Measurements from ENCODE around the gene GBX1. TPM values are rescaled to one million over a fixed set of nuclear protein-coding genes. Genes with fewer than 3 reads are reported as not detected.

The GBX1 gene
- total RNA-seq, 1 donor from 2014 or later: not detected

DNA sequence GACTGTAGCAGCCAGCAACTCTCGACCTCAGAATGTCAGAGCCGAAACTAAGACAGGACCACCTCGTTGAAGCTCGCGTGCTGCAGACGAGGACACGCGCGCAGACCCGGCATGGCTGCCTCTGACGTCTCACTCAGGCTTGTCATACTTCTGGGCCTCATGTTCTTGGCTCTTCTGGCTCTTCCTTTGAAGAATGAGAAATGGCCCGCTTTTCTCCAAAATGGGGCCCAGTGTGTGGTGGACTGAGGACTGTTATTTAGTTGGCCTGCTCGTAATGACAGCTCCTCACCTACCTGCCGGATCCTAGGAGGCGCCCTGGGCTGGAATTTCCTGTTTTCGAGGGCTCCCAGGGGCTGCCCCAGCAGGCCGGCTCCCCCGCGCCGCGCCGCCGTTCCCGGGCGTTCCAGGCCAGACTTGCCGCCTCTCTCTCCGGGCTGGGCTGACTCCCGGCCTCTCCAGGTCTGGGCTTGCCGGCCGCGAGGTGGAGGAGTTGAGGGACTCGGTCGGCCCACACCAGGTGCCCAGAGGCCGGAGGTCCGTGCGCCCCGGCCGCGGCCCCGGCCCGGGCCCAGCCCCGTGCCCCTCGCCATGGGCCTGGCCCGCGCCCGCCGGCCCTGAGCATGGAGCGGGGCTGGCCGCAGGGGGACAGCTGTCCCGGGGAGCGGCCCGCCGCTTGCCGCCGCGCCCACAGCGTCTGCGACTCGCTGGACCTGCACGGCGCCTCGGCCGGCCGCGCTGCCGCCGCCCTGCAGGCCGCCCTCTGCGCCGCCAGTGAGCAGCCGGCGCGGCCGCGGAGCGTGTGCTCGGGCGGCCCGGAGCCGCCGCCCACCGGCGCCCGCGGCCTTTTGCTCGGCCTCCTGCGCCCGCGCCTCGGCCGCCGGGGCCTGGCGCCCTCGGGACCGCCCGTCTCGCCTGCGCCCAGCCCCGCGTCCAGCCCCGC is 53.1 kb downstream of the GBX1 start:
- no peak for DNase-seq (ENCODE audit: low spot score)

DNA sequence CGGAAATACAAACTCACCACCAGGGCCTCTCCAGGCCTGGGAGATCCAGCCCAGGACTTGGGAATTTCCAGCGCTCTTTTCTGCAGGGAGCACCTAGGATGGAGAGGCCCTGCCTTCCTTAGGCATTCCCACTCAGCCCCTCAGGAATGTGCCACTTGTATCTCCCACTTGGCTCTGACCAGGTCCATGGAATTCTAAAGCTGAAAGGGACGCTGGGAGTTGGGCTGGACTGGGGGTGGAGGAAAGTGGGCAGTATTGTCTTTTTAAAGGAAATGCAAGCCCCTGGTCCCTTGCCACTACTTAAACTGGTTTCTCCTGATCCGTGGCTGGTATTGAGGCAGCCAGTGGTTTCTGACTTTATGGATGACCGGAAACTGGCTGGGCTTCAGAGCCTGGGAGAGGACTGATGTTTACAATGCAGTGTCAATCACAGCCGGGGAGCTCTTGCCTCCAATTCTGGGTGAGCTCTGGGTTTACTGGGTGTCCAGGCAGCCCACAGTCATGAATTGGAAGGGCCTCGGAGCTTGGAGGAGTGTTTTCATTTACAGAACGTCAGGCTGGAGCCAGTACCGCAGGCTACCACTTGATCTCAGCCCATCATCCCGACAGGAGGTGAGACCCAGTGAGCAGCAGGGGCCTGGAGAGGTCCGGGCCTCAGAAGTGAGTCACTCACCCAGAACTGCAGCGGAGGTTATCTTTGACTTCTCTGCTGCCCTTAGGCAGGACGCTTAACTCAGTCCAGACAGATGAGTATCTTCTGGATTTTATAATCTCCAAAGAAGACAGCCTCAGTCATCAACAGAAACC is 53.9 kb downstream of the GBX1 start:
- no peak for DNase-seq (ENCODE audit: low spot score)

DNA sequence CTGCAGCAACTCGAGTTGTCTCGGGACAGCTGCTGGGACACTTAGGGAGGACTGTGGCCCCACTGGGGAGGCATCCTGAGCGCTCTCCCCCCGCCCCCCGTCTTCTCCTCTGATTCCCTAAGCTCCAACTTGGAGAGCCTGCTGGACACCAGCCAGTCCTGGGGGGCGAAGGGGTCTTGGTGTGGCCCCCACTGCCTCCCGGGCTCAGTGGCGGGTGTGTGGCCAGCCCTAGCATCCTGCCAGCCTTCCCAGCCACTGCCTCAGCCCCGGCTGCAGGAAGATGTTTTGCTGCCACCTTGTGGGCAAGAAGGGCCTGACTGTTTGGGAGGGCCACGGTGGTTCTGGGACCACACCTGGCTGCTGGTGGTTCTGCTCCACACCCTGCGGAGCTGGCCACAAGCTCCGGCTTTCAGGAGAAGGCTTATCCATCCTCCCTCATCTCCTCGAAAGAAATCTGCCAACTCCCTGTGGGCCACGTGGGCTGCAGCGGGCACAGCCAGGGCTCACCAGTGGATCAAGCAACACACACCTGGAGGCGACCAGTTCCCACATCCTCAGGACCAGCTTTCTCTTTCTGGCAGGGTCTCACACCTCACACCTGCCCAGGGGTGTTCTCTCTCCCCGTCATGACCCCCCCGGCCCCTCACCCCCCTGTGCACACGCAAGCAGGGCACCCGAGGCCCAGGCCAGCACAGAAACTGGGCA is 56.4 kb downstream of the GBX1 start:
- DNase-seq (ENCODE audit: low spot score): peak; percentile 77

DNA sequence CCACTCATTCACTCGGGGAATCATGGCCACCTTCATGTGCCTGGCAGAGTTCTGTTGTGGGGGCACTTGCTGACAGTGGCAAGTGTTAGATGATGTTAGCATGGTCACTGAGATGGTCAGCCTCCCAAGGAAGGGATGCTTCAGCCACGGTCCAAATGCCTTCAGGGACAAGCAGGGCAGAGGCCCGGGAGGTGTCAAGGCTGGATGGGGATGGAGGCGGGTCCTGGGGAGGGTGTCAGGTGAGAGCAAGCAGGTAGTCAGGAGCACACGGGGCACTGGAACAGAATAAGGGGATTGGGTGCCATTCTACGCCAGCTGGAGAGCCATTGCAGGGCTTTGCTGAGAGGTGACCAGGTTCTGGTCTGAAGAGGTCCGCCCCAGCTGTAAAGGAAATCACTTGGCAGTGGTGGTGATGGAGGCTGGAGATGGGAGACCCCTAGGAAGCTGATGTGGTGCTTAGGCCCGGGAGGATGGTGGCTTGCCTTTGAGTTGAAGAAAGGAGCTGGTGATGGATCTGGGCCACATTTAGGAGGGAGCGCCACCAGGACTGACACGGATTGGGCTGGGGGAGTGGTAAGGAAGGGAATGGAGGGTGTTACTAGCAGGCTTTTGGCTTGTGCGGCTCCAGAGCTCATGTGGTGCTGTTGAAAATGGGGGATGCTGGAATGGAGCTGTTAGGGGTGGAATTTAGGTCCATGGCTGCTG is 57.1 kb downstream of the GBX1 start:
- no peak for DNase-seq (ENCODE audit: low spot score)

DNA sequence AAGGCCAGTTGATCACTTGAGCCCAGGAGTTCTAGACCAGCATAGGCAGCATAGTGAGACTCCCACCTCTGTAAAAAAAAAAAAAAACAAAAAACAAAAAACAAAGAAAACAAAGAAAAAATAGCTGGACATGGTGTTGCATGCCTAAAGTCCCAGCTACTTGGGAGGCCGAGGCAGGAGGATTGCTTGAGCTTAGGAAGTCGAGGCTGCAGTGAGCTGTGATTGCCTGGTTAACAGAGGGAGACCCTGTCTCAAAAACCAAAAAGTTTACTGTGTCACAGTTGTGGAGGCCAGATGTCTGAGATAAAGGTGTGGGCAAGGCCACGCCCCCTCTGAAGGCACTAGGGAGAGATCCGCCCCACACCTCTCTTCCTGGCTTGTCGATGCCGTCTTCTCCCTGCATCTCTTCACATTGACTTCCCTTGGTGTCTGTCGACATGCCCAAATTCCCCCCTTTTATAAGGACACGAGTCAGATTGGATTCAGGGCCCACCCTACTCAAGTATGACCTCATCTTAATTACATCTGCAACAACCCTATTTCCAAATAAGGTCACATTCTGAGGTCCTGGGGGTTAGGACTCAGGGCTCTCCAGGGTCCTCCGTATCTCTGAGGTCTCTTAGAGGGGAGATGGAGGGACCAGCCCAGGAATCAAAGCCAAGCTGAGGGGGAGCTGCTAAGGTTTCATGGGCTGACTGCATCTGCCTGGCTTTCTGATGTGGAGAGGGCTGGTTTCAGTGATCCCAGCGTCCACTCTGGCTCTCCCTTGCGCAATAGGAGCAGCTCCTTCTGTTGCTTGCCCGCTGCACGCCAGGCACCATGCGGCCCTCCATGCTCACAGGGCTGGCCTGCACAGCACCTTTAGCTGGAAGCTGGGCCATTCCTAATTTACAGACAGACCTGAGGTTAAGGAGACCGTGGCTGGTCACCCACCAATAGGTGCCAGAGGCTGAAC is 58.1 kb downstream of the GBX1 start:
- DNase-seq (ENCODE audit: low spot score): no peak

DNA sequence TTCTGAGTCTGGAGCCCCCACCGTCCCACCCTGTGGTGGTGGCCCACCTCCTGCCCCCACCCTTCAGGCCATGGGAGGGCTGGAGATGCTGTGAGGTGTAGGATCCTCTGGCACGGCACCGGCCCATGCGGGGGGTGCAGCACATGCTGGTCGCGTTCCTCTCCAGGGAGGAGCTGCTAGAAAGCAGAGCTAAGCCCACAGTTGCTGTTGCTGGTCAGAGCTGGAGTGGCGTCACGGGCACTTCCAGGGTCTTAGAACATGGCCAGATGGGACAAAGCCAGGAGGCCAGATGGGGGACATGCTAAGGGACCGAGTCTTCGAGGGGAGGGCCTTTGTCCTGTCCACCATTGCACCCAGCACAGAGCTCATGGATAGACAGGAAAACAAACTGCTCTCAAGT is 59.6 kb downstream of the GBX1 start:
- no peak for DNase-seq (ENCODE audit: low spot score)

DNA sequence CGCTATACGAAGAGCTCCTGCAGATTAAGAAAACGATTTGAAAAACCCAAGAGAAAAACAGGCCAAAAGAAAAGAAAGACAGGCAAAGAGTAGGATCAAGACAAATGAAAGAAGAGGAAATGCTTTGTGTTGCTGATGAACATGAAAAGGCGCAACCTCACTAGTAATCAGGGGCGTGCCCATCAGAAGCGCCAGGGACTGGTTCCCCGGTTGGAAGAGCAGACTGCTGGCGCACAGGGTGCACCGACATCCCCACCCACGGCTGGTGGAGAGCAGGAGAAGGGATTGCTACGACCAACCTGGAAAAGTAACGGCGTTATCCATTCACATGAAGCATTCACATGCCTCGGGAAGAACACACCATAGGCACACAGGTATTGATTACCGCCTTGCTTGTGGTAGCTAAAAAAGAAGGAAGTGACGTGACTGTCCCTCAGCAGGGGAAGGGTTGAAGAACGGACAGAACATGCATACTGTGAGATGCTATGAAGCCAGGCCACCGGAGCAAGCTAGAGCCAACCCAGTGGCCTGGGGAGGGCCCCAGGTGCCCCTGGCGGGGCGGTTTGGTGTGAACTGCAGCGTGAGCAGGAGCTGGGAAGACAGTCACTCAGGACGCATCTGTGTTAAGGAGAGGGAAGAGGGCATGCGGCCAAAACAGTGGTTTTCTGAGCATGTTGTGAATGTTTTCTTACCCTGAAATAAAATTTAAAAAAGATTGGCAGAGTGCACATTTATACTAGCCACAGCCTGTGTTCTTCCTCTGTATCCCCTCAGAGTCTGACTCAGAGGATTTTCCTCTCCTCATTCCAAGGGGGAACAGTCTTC is 62.9 kb downstream of the GBX1 start:
- DNase-seq (ENCODE audit: low spot score): no peak

DNA sequence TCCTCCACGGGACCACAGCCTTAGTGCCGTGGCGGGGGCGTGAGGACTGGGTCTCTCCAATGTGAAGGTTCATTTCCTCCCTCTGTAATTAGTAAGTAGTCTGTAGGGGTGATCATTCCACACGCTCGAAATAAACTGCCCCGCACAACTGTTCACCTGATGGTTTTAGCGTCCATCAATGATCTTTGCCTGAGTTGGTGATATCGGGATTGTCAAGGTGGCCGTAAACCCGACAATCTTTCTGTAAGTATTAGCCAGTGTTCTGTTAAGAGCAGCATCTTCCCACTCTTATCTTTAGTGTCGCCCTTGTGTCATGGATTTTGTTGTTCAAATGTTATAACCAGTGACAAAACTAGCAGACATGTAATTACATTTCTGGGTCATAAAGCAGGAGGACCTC is 63.5 kb downstream of the GBX1 start:
- no peak for DNase-seq (ENCODE audit: low spot score)

DNA sequence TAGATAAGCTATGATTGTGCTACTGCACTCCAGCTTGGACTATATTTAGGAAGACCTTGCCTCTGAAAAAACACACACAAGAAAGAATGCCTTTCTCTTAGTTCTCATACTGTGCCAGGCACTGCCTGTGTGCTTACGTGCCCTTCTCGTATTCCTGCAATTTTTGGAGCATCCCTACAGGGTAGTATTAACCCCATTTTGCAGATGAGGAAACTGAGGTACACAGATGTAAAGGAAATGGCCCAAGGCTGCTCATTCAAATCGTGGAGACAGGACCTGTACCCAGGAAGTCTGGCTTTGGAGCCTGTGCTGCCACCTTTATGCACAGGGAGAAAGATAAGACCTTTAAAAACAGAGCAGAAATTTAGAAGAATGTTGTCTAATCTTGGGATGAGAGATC is 64.5 kb downstream of the GBX1 start:
- no peak for DNase-seq (ENCODE audit: low spot score)

DNA sequence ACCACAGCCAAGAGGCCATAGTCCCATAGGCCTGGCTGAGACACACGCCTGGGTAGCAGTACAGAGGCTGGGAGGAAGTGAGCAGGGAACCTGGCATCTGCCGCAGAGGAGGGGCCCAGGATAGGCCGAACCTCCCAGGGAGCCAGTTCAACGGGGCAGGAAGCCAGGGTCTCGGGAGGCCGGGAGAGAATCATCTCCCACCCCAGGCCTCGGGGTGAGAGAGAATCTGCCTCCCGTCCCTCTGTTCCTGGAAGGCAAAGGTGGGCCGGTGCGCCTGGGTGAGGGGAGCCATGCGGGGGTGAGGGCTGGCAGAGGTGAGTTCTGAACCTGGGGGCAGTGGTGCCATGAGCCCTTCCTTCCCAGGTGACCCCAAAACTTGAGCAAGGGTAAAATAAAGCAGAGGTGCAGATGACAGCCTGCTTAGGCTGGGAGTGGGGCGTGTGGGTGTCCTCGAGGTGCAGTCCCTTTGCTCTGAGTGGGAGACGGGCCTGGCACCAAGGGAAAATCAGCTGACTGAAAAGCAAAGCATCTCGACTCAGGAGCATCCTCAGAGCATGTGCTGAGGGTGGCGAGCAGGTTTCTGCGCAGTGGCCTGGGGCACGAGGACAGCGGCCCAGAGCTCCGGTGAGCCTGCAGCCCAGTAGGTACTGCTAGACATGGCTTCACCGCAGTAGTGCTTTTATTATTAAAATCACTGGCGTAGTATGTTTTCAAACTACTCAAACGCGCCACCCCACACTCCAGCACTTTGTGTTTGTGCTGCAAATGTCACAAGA is 65.7 kb downstream of the GBX1 start:
- DNase-seq (ENCODE audit: low spot score): no peak

DNA sequence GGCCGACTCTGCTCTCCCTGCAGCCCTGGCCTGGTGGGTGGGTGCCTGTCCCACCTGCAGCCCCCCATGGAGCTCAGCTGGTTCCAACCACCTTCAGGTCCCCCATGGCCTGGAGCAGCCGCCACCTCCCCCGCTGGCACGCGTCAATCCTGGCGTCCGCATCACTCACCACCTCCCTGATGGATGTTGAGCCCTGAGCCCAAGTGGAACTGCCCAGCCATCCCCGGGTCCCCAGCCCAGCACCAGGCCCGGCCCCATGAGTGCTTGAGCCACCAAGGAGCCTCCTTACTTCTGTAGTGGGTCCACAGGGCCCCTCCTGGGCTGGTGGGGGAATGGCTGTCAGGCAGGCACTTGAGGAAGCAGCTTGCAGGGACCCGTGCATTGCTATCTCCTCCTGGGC is 66.6 kb downstream of the GBX1 start:
- no peak for DNase-seq (ENCODE audit: low spot score)

DNA sequence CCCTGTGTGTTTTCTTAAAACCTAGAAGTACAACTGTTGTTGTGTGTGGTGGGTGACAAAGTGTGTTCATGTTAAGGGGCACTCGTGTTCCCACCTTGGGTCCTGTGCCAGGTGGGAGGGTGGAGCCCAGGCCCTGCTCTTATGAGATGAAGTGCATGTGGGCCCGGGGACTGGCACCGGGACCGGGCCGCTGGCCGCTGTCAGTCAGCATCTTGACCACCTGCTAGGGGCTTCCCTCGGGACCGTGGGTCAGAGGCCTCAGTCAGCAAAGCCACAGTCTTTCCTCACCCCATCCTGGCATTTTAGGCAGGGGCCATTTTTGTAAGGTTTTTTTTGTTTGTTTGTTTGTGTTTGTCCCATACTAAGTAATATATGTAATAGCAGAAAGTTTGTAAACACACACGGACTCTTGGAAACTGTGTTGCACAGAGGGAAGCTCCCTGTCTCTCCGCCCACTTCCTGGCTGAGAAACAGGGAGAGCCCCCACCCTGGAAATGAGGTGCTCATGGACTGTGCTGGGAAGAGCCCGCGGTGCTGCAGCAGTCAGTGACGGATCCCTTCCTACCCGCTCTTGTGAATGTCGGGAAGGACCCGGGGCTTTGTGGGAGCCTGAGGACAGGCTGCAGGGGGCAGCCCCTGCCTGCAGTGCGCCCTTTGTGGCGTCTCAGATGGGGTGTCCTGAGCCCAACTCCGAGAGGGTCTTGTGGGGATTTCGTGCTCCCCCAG is 67.8 kb downstream of the GBX1 start:
- DNase-seq (ENCODE audit: low spot score): no peak

Other genes starting within 250 kb of the GBX1 start
- 49.4 TPM for gene KCNH2, start 189.4 kb downstream of the GBX1 start, total RNA-seq
- 12.6 TPM for gene NOS3, start 176.7 kb downstream of the GBX1 start, total RNA-seq
- gene ATG9B, start 143.2 kb downstream of the GBX1 start, total RNA-seq: 1.2 TPM
- 43.9 TPM for gene ABCB8, start 139.2 kb downstream of the GBX1 start, total RNA-seq
- 4.4 TPM for gene ASIC3, start 119.2 kb downstream of the GBX1 start, total RNA-seq
- gene CDK5, start 109.8 kb downstream of the GBX1 start, total RNA-seq: 15.9 TPM
- gene SLC4A2, start 108.1 kb downstream of the GBX1 start, total RNA-seq: 193 TPM
- gene FASTK, start 86.9 kb downstream of the GBX1 start, total RNA-seq: 121 TPM
- 69.1 TPM for gene TMUB1, start 84.2 kb downstream of the GBX1 start, total RNA-seq
- 98.4 TPM for gene AGAP3, start 81.2 kb downstream of the GBX1 start, total RNA-seq
- gene ASB10, start 19.6 kb upstream of the GBX1 start, total RNA-seq: not detected
- not detected for gene H2BK1, start 42.8 kb upstream of the GBX1 start, total RNA-seq
- 25.3 TPM for gene ABCF2, start 59.5 kb upstream of the GBX1 start, total RNA-seq
- 52.3 TPM for gene CHPF2, start 64.8 kb upstream of the GBX1 start, total RNA-seq
- gene SMARCD3, start 81.0 kb upstream of the GBX1 start, total RNA-seq: 56.3 TPM
- 52.4 TPM for gene NUB1, start 174.1 kb upstream of the GBX1 start, total RNA-seq
- 2.9 TPM for gene WDR86, start 242.3 kb upstream of the GBX1 start, total RNA-seq